ENCODE data around the gene CT45A9.
"Not testable (repeated sequence)": the region's sequence is repeated elsewhere in the genome, so short reads cannot be mapped to it uniquely, and the experiment has no call there.

The CT45A9 gene, protein sequence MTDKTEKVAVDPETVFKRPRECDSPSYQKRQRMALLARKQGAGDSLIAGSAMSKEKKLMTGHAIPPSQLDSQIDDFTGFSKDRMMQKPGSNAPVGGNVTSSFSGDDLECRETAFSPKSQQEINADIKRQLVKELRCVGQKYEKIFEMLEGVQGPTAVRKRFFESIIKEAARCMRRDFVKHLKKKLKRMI

DNA sequence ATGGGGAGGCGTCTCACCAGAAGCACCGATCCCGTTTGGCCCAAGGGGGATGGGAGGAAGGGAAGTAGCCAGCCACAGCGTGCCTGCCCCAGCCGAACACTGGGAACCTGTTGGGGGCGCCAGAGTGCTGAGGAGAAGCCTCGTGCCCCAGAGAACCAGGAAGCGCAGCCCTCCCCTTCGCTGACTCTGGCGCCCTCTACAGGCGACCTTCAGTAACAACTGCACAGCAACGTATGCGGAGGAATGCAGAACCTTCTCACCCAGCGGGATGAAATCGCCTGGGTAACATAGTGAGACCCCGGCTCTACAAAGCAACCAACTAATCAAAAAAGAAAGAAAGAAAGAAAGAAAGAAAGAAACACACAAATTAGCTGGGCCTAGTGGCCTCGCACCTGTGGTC is at the start of gene CT45A9:
Gene CT45A9, minus strand, starts transcription at position 101 of the 400 bp plus-strand sequence. CDS start 3,751 bp downstream, outside the sequence.
- ATAC-seq, result not testable (repeated sequence)

DNA sequence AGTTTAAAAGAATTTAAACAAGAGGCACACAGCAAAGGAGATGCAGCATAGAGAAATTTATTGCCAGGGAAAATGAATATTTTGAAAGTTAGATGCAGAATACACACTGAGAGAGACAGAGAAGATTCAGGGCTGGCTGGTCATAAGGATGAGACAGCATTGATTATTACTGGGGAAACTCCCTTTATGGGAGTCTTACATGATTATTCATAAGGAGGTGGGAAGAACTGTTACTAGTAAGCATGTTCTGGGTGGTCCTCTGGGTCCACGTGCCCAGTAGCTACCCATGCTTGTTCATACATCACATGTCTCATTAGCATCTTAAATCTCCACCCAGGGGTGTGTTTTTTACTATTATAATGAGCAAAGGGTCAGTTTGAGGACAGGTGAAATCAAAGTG is 48.9 kb upstream of the CT45A9 start:
- ATAC-seq, result not testable (repeated sequence)

DNA sequence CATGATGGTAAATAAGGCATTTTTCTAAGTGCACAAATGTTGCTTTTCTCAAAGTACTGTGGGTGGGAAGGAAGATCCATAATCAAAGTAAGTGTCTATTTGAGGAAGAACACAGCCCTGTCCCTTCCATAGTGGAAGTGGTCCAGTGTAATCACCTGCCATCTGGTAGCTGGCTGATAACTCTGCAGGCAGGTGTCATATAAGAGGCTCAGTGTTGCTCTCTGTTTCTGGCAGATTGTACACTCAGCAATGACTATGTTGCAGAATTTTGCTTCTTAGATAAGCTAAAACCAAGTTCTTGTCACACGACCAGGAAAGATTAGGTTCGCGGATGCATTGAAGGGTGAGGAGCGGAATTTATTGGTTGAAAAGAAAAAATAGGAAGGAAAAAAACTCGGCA is 42.8 kb upstream of the CT45A9 start:
- no peak for ATAC-seq

DNA sequence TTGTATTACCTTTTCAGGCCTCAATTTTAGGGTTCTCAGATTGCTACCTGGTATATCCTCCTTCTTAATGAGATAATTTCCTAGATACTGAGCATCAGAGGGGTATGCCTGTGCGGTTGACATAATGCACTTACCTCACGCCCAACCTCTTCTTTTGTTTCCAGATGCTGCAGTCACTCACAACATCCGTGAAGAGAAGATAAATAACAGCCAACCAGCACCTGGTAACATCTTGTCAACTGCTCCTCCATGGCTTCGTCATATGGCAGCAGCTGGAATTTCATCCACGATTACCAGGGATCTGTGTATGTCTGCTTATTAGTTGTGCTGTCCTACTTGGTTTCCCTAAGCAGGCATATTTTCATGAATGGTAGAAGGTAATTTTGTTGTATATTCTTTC is 38.6 kb upstream of the CT45A9 start:
- ATAC-seq, result no peak

DNA sequence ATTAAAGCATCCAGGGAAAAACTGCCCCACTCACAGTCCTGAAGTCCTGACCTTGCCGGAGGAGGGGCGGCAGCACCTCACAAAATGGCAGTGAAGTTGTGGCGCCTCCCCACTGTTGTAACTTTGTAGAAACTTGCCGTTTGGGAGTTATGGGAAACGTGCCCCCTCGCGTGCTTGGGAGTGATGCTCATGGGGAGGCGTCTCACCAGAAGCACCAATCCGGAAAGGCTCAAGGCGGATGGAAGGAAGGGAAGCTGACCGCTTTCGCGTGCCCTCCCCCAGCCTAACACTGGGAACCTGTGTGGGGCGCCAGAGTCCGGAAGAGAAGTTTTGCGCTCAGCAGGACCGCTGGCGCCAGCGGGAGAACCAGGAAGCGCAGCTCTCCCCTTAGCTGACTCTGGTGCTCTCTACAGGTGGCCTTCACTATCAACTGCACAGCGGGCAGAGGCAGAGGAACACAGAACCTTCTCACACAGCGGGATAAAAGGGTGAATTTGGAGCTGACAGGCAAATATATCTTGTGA is 21.7 kb upstream of the CT45A9 start, which contains the start of the genes CT45A10 and SAGE1:
Gene CT45A10, minus strand, starts transcription at position 151 of the 524 bp plus-strand sequence. CDS start 8,100 bp downstream, outside the sequence.
Gene SAGE1, plus strand, starts transcription at position 423 of the 524 bp plus-strand sequence. CDS start 2,527 bp downstream, outside the sequence.
- no peak for ATAC-seq

DNA sequence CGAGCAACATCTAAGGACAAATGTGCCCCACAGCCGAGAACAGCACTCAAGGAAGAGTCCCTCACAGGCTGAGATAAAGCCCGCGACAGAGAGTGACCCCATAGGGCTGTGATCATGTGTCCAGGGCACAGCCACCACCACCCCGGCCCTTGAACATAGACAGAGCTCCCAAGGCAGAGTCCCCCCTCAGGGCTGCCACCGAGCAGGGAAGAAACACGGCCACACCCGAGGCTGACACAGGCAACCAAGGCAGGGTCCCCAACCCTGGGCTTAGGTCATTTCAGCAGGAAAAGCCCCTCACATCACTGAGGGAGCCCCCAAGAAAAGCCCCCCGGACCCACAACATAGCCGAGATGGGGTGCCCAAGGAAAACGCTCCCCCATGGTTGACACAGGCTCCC is 21.2 kb upstream of the CT45A9 start:
- ATAC-seq, result no peak

DNA sequence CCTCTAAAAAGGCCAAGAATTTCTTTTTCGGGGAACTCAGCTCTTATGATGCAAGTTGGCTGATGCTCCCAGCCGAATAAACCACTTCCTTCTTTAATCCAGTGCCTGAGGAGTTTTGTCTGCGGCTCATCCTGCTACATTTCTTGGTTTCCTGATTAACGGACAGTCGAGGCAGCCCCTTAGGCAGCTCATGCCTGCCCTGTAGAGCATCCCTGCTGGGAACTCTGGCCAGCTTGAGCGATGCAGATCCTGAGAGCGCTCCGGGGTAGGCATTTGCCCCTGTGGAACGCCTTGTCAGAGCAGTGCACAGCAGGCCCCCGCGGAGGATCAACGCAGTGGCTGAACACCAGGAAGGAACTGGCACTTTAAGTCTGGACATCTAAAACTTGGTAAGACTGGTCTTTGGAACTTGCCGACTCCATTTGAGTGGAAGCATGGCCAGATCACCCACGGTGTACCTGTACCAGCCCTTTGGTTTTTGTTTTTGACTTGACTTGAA is 18.5 kb upstream of the CT45A9 start:
- ATAC-seq, result no peak

DNA sequence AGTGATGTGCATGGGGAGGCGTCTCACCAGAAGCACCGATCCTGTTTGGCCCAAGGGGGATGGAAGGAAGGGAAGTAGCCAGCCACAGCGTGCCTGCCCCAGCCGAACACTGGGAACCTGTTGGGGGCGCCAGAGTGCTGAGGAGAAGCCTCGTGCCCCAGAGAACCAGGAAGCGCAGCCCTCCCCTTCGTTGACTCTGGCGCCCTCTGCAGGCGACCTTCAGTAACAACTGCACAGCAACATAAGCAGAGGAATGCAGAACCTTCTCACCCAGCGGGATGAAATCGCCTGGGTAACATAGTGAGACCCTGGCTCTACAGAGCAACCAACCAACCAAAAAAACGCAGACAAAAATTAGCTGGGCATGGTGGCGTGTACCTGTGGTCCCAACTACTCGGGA is 17.4 kb upstream of the CT45A9 start:
- not testable (repeated sequence) for ATAC-seq

DNA sequence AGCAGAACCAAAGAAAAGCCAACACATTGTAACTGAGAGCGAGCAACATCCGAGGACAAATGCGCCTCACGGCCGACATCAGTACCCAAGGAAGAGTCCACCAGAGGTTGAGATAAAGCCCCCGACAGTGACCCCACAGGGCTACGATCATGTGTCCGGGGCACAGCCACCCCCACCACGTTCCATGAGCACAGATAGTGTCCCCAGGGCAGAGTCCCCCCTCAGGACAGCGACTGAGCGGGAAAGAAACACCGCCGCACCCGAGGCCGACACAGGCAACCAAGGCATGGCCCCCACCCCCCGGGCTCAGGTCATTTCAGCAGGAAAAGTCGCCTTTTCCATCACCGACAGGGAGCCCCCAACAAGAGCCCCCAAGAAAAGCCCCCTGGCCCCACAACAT is 16.6 kb upstream of the CT45A9 start:
- not testable (repeated sequence) for ATAC-seq

DNA sequence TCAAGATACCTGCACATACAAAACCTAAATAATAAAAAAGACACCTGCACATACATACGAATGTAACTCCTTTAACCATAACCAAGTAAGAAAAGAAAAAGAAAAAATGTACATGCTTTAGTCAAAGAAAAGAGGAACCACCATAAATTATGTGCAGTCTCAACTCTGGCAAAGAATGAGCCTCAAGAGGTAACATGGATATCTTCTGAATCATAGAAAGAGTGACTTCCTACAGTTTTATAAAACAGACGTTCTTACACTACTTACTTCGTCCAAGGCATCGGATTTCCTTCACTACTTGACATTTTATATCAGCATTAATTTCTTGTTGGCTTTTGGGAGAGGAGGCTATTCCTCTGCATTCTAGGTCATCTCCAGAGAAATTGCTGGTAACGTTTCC is 11.1 kb upstream of the CT45A9 start:
- not testable (repeated sequence) for ATAC-seq

DNA sequence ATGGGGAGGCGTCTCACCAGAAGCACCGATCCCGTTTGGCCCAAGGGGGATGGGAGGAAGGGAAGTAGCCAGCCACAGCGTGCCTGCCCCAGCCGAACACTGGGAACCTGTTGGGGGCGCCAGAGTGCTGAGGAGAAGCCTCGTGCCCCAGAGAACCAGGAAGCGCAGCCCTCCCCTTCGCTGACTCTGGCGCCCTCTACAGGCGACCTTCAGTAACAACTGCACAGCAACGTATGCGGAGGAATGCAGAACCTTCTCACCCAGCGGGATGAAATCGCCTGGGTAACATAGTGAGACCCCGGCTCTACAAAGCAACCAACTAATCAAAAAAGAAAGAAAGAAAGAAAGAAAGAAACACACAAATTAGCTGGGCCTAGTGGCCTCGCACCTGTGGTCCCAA is 17.2 kb downstream of the CT45A9 start, which contains the start of gene CT45A8:
Gene CT45A8, minus strand, starts transcription at position 101 of the 400 bp plus-strand sequence. CDS start 3,755 bp downstream, outside the sequence.
- not testable (repeated sequence) for ATAC-seq

DNA sequence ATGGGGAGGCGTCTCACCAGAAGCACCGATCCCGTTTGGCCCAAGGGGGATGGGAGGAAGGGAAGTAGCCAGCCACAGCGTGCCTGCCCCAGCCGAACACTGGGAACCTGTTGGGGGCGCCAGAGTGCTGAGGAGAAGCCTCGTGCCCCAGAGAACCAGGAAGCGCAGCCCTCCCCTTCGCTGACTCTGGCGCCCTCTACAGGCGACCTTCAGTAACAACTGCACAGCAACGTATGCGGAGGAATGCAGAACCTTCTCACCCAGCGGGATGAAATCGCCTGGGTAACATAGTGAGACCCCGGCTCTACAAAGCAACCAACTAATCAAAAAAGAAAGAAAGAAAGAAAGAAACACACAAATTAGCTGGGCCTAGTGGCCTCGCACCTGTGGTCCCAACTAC is 34.4 kb downstream of the CT45A9 start, which contains the start of gene CT45A7:
Gene CT45A7, minus strand, starts transcription at position 101 of the 400 bp plus-strand sequence. CDS start 3,747 bp downstream, outside the sequence.
- not testable (repeated sequence) for ATAC-seq

DNA sequence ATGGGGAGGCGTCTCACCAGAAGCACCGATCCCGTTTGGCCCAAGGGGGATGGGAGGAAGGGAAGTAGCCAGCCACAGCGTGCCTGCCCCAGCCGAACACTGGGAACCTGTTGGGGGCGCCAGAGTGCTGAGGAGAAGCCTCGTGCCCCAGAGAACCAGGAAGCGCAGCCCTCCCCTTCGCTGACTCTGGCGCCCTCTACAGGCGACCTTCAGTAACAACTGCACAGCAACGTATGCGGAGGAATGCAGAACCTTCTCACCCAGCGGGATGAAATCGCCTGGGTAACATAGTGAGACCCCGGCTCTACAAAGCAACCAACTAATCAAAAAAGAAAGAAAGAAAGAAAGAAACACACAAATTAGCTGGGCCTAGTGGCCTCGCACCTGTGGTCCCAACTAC is 51.7 kb downstream of the CT45A9 start, which contains the start of gene CT45A2:
Gene CT45A2, minus strand, starts transcription at position 101 of the 400 bp plus-strand sequence. CDS start 3,747 bp downstream, outside the sequence.
- not testable (repeated sequence) for ATAC-seq

Measured in activated CD4-positive, CD25-positive, alpha-beta regulatory T cell treated with anti-CD3 and anti-CD28 coated beads, Interleukin-2, amount 50 U/mL, for 24 hours (primary cell).